ENCODE measurements around the gene UMOD.

UMOD gene

GRCh38 chr16:20396846-20397467, 44.4 kb upstream of the UMOD start:
- Histone ChIP-seq H3K9me2 (replicated peaks; ENCODE audit: insufficient read depth, low read length) (no peaks in the 10 kb centered on the region), H3K36me3 (ENCODE audit: low read length) (no peaks in the 10 kb centered on the region), H3K27ac (ENCODE audit: low read depth, low read length) (no peak overlapping the region), H4K20me1 (ENCODE audit: low read depth, low read length) (no peaks in the 10 kb centered on the region), H3K9ac (ENCODE audit: low read length) (no peak overlapping the region), H3K27me3 (ENCODE audit: low read length) (no peaks in the 10 kb centered on the region), H3K9me3 (ENCODE audit: insufficient read depth, low read length) (no peaks in the 10 kb centered on the region), H3F3A (ENCODE audit: insufficient read depth) (no peaks in the 10 kb centered on the region), H3K4me2 (ENCODE audit: low read depth, low read length, poor library complexity, severe bottlenecking) (no peak overlapping the region), H3K79me2 (ENCODE audit: insufficient read depth, low read length) (no peaks in the 10 kb centered on the region), H3K4me3 (ENCODE audit: insufficient read depth, low read length, poor library complexity, severe bottlenecking) (no peak overlapping the region), H2AFZ (ENCODE audit: low read depth, low read length, severe bottlenecking) (no peak overlapping the region)
- TF ChIP-seq CTCF (IDR thresholded peaks at IDR 0.05; ENCODE audit: insufficient read depth, low read length, poor library complexity, severe bottlenecking) (no peak), EZH2phosphoT487 (conservative IDR thresholded peaks at IDR 0.05; ENCODE audit: low read length) (no peak)

GRCh38 chr16:20395946-20396345, 43.4 kb upstream of the UMOD start:
- Histone ChIP-seq H2AFZ (ENCODE audit: low read depth, low read length, severe bottlenecking) (no peak overlapping the region), H3K4me3 (ENCODE audit: insufficient read depth, low read length, poor library complexity, severe bottlenecking) (no peak overlapping the region), H3K36me3 (ENCODE audit: low read length) (no peaks in the 10 kb centered on the region), H3F3A (ENCODE audit: insufficient read depth) (no peaks in the 10 kb centered on the region), H3K9me2 (replicated peaks; ENCODE audit: insufficient read depth, low read length) (no peaks in the 10 kb centered on the region), H4K20me1 (ENCODE audit: low read depth, low read length) (no peaks in the 10 kb centered on the region), H3K9me3 (ENCODE audit: insufficient read depth, low read length) (no peaks in the 10 kb centered on the region), H3K27ac (ENCODE audit: low read depth, low read length) (no peak overlapping the region), H3K4me2 (ENCODE audit: low read depth, low read length, poor library complexity, severe bottlenecking) (no peak overlapping the region), H3K9ac (ENCODE audit: low read length) (no peak overlapping the region), H3K27me3 (ENCODE audit: low read length) (no peaks in the 10 kb centered on the region), H3K79me2 (ENCODE audit: insufficient read depth, low read length) (no peaks in the 10 kb centered on the region)
- no peak for TF ChIP-seq EZH2phosphoT487 (conservative IDR thresholded peaks at IDR 0.05; ENCODE audit: low read length)
- no peak for TF ChIP-seq CTCF (IDR thresholded peaks at IDR 0.05; ENCODE audit: insufficient read depth, low read length, poor library complexity, severe bottlenecking)

- H3K9ac ChIP-seq (ENCODE audit: low read length), result no peak overlapping the region
- H3K27me3 ChIP-seq (ENCODE audit: low read length), result no peaks in the 10 kb centered on the region
- H3K79me2 ChIP-seq (ENCODE audit: insufficient read depth, low read length), result no peaks in the 10 kb centered on the region
- H3F3A ChIP-seq (ENCODE audit: insufficient read depth), result no peaks in the 10 kb centered on the region
- no peaks in the 10 kb centered on the region for H3K9me3 ChIP-seq (ENCODE audit: insufficient read depth, low read length)
- no peaks in the 10 kb centered on the region for H3K36me3 ChIP-seq (ENCODE audit: low read length)
- no peak overlapping the region for H3K27ac ChIP-seq (ENCODE audit: low read depth, low read length)
- no peak overlapping the region for H3K4me2 ChIP-seq (ENCODE audit: low read depth, low read length, poor library complexity, severe bottlenecking)
- TF ChIP-seq CTCF (IDR thresholded peaks at IDR 0.05; ENCODE audit: insufficient read depth, low read length, poor library complexity, severe bottlenecking) (no peak), EZH2phosphoT487 (conservative IDR thresholded peaks at IDR 0.05; ENCODE audit: low read length) (no peak)
- no peak overlapping the region for H3K4me3 ChIP-seq (ENCODE audit: insufficient read depth, low read length, poor library complexity, severe bottlenecking)
- no peaks in the 10 kb centered on the region for H4K20me1 ChIP-seq (ENCODE audit: low read depth, low read length)
- no peak overlapping the region for H2AFZ ChIP-seq (ENCODE audit: low read depth, low read length, severe bottlenecking)
- no peaks in the 10 kb centered on the region for H3K9me2 ChIP-seq (replicated peaks; ENCODE audit: insufficient read depth, low read length)
Measured at GRCh38 chr16:20393801-20394577, 41.5 kb upstream of the UMOD start.

Data from SU-DHL-6 (cell line).